Esophagus (tissue), 2 donors: Measurements from ENCODE around the gene ARHGAP33. TPM values are rescaled to one million over a fixed set of nuclear protein-coding genes. Genes with fewer than 3 reads are reported as not detected.
"Not testable (repeated sequence)": the region's sequence is repeated elsewhere in the genome, so short reads cannot be mapped to it uniquely, and the experiment has no call there.

Experiments
- H3K27ac ChIP-seq, 2 donors: one replicate each; pipeline ENCODE4 v1.5.1; 2013; ENCODE audit warnings: low read depth in 2 of 2, mild to moderate bottlenecking in 2 of 2, inconsistent platforms in 1 of 2, low read length in 1 of 2, moderate library complexity in 1 of 2
- H3K27me3 ChIP-seq, 2 donors: one replicate each; pipeline ENCODE4 v1.6.1; 2013; ENCODE audit warnings: low read length in 2 of 2, control low read depth in 1 of 2, mild to moderate bottlenecking in 1 of 2; ENCODE audit not compliant: insufficient read depth in 2 of 2, control insufficient read depth in 1 of 2
- H3K36me3 ChIP-seq, 2 donors: one replicate each; pipeline ENCODE4 v1.6.1; 2013; ENCODE audit warnings: low read length in 1 of 2; ENCODE audit not compliant: control insufficient read depth in 2 of 2, insufficient read depth in 2 of 2
- H3K4me1 ChIP-seq, 2 donors: one replicate each; pipeline ENCODE4 v1.6.1; 2013; ENCODE audit warnings: low read length in 1 of 2; ENCODE audit not compliant: control insufficient read depth in 2 of 2, insufficient read depth in 2 of 2
- H3K4me3 ChIP-seq, 2 donors: one replicate each; pipeline ENCODE4 v1.5.1; 2013; ENCODE audit warnings: low read length in 2 of 2, mild to moderate bottlenecking in 2 of 2, low read depth in 1 of 2, moderate library complexity in 1 of 2
- H3K9me3 ChIP-seq, 2 donors: one replicate each; pipeline ENCODE4 v1.6.1; 2013; ENCODE audit warnings: mild to moderate bottlenecking in 2 of 2, low read depth in 1 of 2, low read length in 1 of 2, moderate library complexity in 1 of 2; ENCODE audit not compliant: control insufficient read depth in 2 of 2, insufficient read depth in 1 of 2
- WGBS, 2 donors: extraction: QIAGEN DNeasy Blood & Tissue Kit; methylation state at CpG; one replicate each; pipeline ENCODE4 v1.1.7; 2013; 5-methylcytosine and 5-hydroxymethylcytosine counted together
- polyA plus RNA-seq, 2 donors: library from polyadenylated mRNA; stranded (reverse); fragments of 200-250 nt; gene quantifications; one replicate each; pipeline ENCODE4 v1.2.3, GENCODE V29; 2013
- donor health status: healthy with polysubstance abuse.
- donor health status: Bipolar disorder and iron deficiency.

Gene ARHGAP33
- polyA plus RNA-seq, 2 donors: 5.7 to 20.8 TPM

- no peaks in the 10 kb centered on the region for H3K9me3 ChIP-seq
Observed at GRCh38 chr19:35766571-35767104, 8.7 kb upstream of the ARHGAP33 start.

GRCh38 chr19:35767288-35768081, 7.9 kb upstream of the ARHGAP33 start:
- Histone ChIP-seq H3K4me1 (no peaks in the 10 kb centered on the region), H3K9me3 (no peaks in the 10 kb centered on the region), H3K27ac (no peak overlapping the region), H3K4me3 (no peak overlapping the region), H3K36me3 (peaks cover 3 to 11% of the 10 kb centered on the region in 2 donors), H3K27me3 (no peaks in the 10 kb centered on the region)
- WGBS, 2 donors: 73 to 75% methylated on average over 27 to 34 of the region's 34 CpGs

More at GRCh38 chr19:35766571-35767104, 8.7 kb upstream of the ARHGAP33 start:
- Histone ChIP-seq H3K4me3 (no peak overlapping the region), H3K27me3 (no peaks in the 10 kb centered on the region), H3K36me3 (peaks cover 3 to 16% of the 10 kb centered on the region in 2 donors), H3K4me1 (no peaks in the 10 kb centered on the region), H3K27ac (no peak overlapping the region)
- WGBS, 2 donors: 83 to 89% methylated on average over 11 of the region's 11 CpGs

GRCh38 chr19:35768082-35768421, 7.3 kb upstream of the ARHGAP33 start:
- H3K36me3 ChIP-seq: peaks cover 3 to 11% of the 10 kb centered on the region in 2 donors
- H3K9me3 ChIP-seq: no peaks in the 10 kb centered on the region
- no peak overlapping the region for H3K4me3 ChIP-seq
- WGBS, 2 donors: 70 to 80% methylated on average over 15 of the region's 15 CpGs
- no peaks in the 10 kb centered on the region for H3K4me1 ChIP-seq
- no peaks in the 10 kb centered on the region for H3K27me3 ChIP-seq
- no peak overlapping the region for H3K27ac ChIP-seq

- not testable (repeated sequence) for H3K4me1 ChIP-seq, H3K4me3 ChIP-seq, H3K36me3 ChIP-seq, H3K9me3 ChIP-seq, H3K27me3 ChIP-seq, H3K27ac ChIP-seq
- 92% methylated on average over 5 of the region's 5 CpGs for WGBS, 2 donors
Observed at GRCh38 chr19:35772362-35772761, 3.0 kb upstream of the ARHGAP33 start.

- H3K27ac ChIP-seq: no peak overlapping the region
- 52 to 60% methylated on average over 9 of the region's 9 CpGs for WGBS, 2 donors
- H3K27me3 ChIP-seq: no peaks in the 10 kb centered on the region
Observed at GRCh38 chr19:35773020-35773806, 2.2 kb upstream of the ARHGAP33 start.

GRCh38 chr19:35774274-35775045, 904 bp upstream of the ARHGAP33 start:
- H3K4me1 ChIP-seq: peaks cover 0 to 7% of the 10 kb centered on the region in 2 donors
- H3K27me3 ChIP-seq: no peaks in the 10 kb centered on the region
- H3K4me3 ChIP-seq: peak overlapping the region in 1 of 2 donors; percentile 70
- no peaks in the 10 kb centered on the region for H3K36me3 ChIP-seq
- WGBS, 2 donors: 34 to 46% methylated on average over 16 of the region's 16 CpGs
- H3K9me3 ChIP-seq: no peaks in the 10 kb centered on the region
- no peak overlapping the region for H3K27ac ChIP-seq

More at GRCh38 chr19:35773020-35773806, 2.2 kb upstream of the ARHGAP33 start:
- no peaks in the 10 kb centered on the region for H3K9me3 ChIP-seq
- H3K4me1 ChIP-seq: peaks cover 0 to 7% of the 10 kb centered on the region in 2 donors
- peaks cover 0 to 3% of the 10 kb centered on the region in 2 donors for H3K36me3 ChIP-seq
- no peak overlapping the region for H3K4me3 ChIP-seq

GRCh38 chr19:35775046-35775297, 392 bp upstream of the ARHGAP33 start:
- Histone ChIP-seq H3K27me3 (no peaks in the 10 kb centered on the region), H3K9me3 (no peaks in the 10 kb centered on the region), H3K4me3 (peak overlapping the region; percentile 70 to 87), H3K27ac (no peak overlapping the region), H3K4me1 (peaks cover 0 to 7% of the 10 kb centered on the region in 2 donors), H3K36me3 (peaks cover 0 to 2% of the 10 kb centered on the region in 2 donors)
- WGBS, 2 donors: 11 to 32% methylated on average over 9 of the region's 9 CpGs

GRCh38 chr19:35776102-35776788, 881 bp downstream of the ARHGAP33 start:
- Histone ChIP-seq H3K9me3 (no peaks in the 10 kb centered on the region), H3K36me3 (peaks cover 0 to 11% of the 10 kb centered on the region in 2 donors), H3K27ac (no peak overlapping the region), H3K4me1 (peaks cover 0 to 7% of the 10 kb centered on the region in 2 donors), H3K27me3 (no peaks in the 10 kb centered on the region), H3K4me3 (peak overlapping the region; percentile 70 to 87)
- WGBS, 2 donors: 54 to 61% methylated on average over 13 of the region's 13 CpGs
